Panc1 (cell line): ENCODE results near the gene NRP1. TPM values are rescaled to one million over a fixed set of nuclear protein-coding genes. Genes with fewer than 3 reads are reported as not detected.

Source experiments
- ATAC-seq: fragments of 200-7000 bp; cut with Tn5 transposase; 2 replicates; pipeline ENCODE4 v1.9.1; 2020; ENCODE audit warnings: mild to moderate bottlenecking, moderate library complexity
- BruUV-seq: library from RNA; stranded (reverse); fragments of 400-500 nt; replicated peaks from 2 replicates; lab custom pipeline; 2021; lab: Mats Ljungman, UMichigan
- CTCF ChIA-PET: fragments of 300-600 bp; sonication (Branson Sonifier 250); formaldehyde crosslinking; loops from one replicate; lab custom pipeline; 2022; ENCODE audit warnings: antibody characterized with exemption; lab: Charles Lee
- POLR2A ChIA-PET: fragments of 300-600 bp; sonication (Branson Sonifier 250); formaldehyde crosslinking; loops from one replicate; lab custom pipeline; 2022; ENCODE audit warnings: antibody characterized with exemption; lab: Charles Lee
- DNase-seq: peaks from one replicate; pipeline ENCODE4 v3.0.0-alpha.2; 2010; ENCODE audit warnings: low read depth, low spot score
- H3K27ac ChIP-seq: 2 replicates; pipeline ENCODE4 v1.5.1; 2011; ENCODE audit warnings: mild to moderate bottlenecking, low read length, inconsistent platforms
- H3K27me3 ChIP-seq: fragments of 200-500 bp; sonication (Bioruptor generic); 2 replicates; pipeline ENCODE4 v1.6.0; 2014; ENCODE audit warnings: low read length, inconsistent platforms; ENCODE audit not compliant: control insufficient read depth, insufficient read depth
- H3K36me3 ChIP-seq: fragments of 200-500 bp; sonication (Bioruptor generic); 2 replicates; pipeline ENCODE4 v1.5.1; 2014; ENCODE audit warnings: inconsistent platforms, mild to moderate bottlenecking, low read length, moderate library complexity; ENCODE audit not compliant: control insufficient read depth, insufficient read depth
- H3K4me1 ChIP-seq: 2 replicates; pipeline ENCODE4 v1.5.1; 2011; ENCODE audit warnings: inconsistent platforms, mild to moderate bottlenecking, low read length, moderate library complexity; ENCODE audit not compliant: control insufficient read depth, insufficient read depth
- H3K4me3 ChIP-seq, 2 experiments: 2 replicates each; pipeline ENCODE4 v1.5.1; 2011 to 2012; ENCODE audit warnings: low read depth in 2 of 2, low read length in 2 of 2, mild to moderate bottlenecking in 2 of 2, inconsistent platforms in 1 of 2, moderate library complexity in 1 of 2
- H3K9me3 ChIP-seq: fragments of 200-500 bp; sonication (Bioruptor generic); 2 replicates; pipeline ENCODE4 v1.5.1; 2014; ENCODE audit warnings: low read depth, mild to moderate bottlenecking, inconsistent platforms, low read length, moderate library complexity; ENCODE audit not compliant: control insufficient read depth, insufficient read depth
- POLR2AphosphoS5 ChIP-seq: IDR thresholded peaks from 2 replicates; pipeline ENCODE4 v1.6.1; 2012; ENCODE audit warnings: mild to moderate bottlenecking, low read depth, low read length, moderate library complexity
- SIN3A ChIP-seq: IDR thresholded peaks from 2 replicates; pipeline ENCODE4 v1.6.1; 2012; ENCODE audit warnings: low read depth, mild to moderate bottlenecking, low read length, moderate library complexity, borderline replicate concordance; ENCODE audit not compliant: insufficient read depth
- TCF7L2 ChIP-seq: IDR thresholded peaks from 2 replicates; pipeline ENCODE4 v1.6.1; 2011; ENCODE audit warnings: mild to moderate bottlenecking, low read depth, low read length, inconsistent platforms
- in situ Hi-C: cut with HindIII; loops from 2 replicates; pipeline ENCODE4 v1.10.0; 2016; ENCODE audit warnings: low sequenced_read_pairs, low pct_unique_long_range_greater_than_20kb
- intact Hi-C: fragments of 100-400 bp; cut with micrococcal nuclease; formaldehyde crosslinking; loops from one replicate; pipeline ENCODE4 v1.10.0; 2022; ENCODE audit not compliant: unreplicated experiment
- total RNA-seq: library from RNA; stranded (reverse); gene quantifications from one replicate; pipeline ENCODE4 v1.2.1, GENCODE V29; 2021; ENCODE audit not compliant: unreplicated experiment
- TF ChIP-seq, protein P1 (sequence below): fragments of 450-650 bp; IDR thresholded peaks from 2 replicates; pipeline ENCODE4 v1.5.1; 2017; ENCODE audit warnings: mild to moderate bottlenecking
- TF ChIP-seq, protein P2 (sequence below), 2 experiments: IDR thresholded peaks; 2 replicates each; pipeline ENCODE4 v1.6.1; 2011 to 2012; ENCODE audit warnings: low read depth in 2 of 2, control low read depth in 1 of 2, low read length in 1 of 2, mild to moderate bottlenecking in 1 of 2, moderate library complexity in 1 of 2; ENCODE audit not compliant: insufficient read depth in 1 of 2

NRP1 gene
- total RNA-seq, 1 experiment from 2014 or later: 93.4 TPM

DNA sequence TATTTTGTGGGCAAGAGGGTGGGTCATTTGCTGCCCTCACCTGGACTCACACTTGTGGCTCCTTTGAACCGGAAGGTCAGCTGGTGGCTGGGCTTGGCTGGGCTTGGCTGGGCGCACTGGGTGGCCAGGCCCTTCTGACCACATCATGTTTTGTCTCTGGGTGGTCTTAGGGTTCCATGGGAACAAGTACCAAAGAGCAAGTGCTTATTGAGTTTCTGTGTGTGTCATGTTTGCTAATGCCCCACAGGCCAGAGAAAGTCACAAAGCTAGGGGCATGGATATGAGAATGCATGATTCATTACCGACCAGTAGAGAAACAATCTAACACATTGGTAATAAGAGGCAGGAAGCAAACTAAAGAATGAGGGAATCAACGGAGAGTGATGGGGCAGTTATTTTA is 33.6 kb upstream of the NRP1 start:
- POLR2A ChIA-PET: no interaction called here
- CTCF ChIA-PET: no interaction called here
- in situ Hi-C loops: no loop called here
- H3K4me1 ChIP-seq: no peaks in the 10 kb centered on the region
- no peaks in the 10 kb centered on the region for H3K36me3 ChIP-seq
- H3K9me3 ChIP-seq: no peaks in the 10 kb centered on the region
- no TSS peak for BruUV-seq
- DNase-seq (no peak), ATAC-seq (no peak)
- no peak overlapping the region for H3K4me3 ChIP-seq
- intact Hi-C loops: no loop called here
- TF ChIP-seq, protein P1, sequence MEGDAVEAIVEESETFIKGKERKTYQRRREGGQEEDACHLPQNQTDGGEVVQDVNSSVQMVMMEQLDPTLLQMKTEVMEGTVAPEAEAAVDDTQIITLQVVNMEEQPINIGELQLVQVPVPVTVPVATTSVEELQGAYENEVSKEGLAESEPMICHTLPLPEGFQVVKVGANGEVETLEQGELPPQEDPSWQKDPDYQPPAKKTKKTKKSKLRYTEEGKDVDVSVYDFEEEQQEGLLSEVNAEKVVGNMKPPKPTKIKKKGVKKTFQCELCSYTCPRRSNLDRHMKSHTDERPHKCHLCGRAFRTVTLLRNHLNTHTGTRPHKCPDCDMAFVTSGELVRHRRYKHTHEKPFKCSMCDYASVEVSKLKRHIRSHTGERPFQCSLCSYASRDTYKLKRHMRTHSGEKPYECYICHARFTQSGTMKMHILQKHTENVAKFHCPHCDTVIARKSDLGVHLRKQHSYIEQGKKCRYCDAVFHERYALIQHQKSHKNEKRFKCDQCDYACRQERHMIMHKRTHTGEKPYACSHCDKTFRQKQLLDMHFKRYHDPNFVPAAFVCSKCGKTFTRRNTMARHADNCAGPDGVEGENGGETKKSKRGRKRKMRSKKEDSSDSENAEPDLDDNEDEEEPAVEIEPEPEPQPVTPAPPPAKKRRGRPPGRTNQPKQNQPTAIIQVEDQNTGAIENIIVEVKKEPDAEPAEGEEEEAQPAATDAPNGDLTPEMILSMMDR: no peak
- TF ChIP-seq TCF7L2 (no peak), POLR2AphosphoS5 (no peak), SIN3A (no peak)
- TF ChIP-seq, protein P2, sequence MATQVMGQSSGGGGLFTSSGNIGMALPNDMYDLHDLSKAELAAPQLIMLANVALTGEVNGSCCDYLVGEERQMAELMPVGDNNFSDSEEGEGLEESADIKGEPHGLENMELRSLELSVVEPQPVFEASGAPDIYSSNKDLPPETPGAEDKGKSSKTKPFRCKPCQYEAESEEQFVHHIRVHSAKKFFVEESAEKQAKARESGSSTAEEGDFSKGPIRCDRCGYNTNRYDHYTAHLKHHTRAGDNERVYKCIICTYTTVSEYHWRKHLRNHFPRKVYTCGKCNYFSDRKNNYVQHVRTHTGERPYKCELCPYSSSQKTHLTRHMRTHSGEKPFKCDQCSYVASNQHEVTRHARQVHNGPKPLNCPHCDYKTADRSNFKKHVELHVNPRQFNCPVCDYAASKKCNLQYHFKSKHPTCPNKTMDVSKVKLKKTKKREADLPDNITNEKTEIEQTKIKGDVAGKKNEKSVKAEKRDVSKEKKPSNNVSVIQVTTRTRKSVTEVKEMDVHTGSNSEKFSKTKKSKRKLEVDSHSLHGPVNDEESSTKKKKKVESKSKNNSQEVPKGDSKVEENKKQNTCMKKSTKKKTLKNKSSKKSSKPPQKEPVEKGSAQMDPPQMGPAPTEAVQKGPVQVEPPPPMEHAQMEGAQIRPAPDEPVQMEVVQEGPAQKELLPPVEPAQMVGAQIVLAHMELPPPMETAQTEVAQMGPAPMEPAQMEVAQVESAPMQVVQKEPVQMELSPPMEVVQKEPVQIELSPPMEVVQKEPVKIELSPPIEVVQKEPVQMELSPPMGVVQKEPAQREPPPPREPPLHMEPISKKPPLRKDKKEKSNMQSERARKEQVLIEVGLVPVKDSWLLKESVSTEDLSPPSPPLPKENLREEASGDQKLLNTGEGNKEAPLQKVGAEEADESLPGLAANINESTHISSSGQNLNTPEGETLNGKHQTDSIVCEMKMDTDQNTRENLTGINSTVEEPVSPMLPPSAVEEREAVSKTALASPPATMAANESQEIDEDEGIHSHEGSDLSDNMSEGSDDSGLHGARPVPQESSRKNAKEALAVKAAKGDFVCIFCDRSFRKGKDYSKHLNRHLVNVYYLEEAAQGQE (IDR thresholded peaks at IDR 0.05; ENCODE audit: insufficient read depth in 1 of 2, low read depth in 2 of 2, low read length in 1 of 2): no peak
- no peak overlapping the region for H3K27ac ChIP-seq
- H3K27me3 ChIP-seq: no peaks in the 10 kb centered on the region

DNA sequence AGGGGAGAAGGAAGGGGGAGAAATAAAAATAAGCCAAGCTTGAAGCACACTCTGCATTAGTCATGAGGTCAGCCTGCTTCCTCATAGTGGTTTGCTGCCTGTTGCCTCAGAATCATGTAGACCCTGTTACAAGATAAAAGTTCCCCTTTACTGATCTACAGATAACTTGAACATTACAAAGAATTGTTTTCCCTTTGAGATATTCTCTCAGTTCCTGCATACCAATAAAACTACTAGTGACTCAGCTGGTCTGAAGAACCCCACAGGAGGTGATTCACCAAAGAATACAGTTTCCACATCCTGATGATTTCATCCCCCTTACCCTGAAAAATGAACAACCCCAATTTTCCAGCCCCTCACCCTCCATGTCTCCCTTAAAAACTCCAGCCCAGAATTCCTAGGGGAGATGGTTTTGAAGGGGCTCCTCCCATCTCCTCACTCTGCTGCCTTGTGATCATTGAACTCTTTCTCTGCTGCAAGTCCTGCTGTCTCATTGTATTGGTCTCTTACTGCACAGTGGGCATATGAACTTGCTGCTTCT is 31.5 kb upstream of the NRP1 start:
- TF ChIP-seq TCF7L2 (no peak), SIN3A (no peak), POLR2AphosphoS5 (no peak)
- TF ChIP-seq, protein P2 (IDR thresholded peaks at IDR 0.05; ENCODE audit: insufficient read depth in 1 of 2, low read depth in 2 of 2, low read length in 1 of 2): no peak
- TF ChIP-seq, protein P1: no peak
- DNase-seq (no peak), ATAC-seq (peak; percentile 65; the same call in 1 of the 2 replicates)
- Histone ChIP-seq H3K4me1 (no peaks in the 10 kb centered on the region), H3K4me3 (no peak overlapping the region), H3K36me3 (no peaks in the 10 kb centered on the region), H3K27me3 (no peaks in the 10 kb centered on the region), H3K9me3 (no peaks in the 10 kb centered on the region), H3K27ac (no peak overlapping the region)
- POLR2A ChIA-PET: no interaction called here
- no TSS peak for BruUV-seq
- CTCF ChIA-PET: no interaction called here
- intact Hi-C loops: no loop called here
- in situ Hi-C loops: no loop called here
